SIG-M5 treated with dmso at 0.1 percent for 504 hours (cell line): ENCODE measurements around the gene DAB2IP.

Experiments used
- DNase-seq: peaks from one replicate; lab custom pipeline; 2025; ENCODE audit not compliant: unreplicated experiment; lab: John Stamatoyannopoulos, UW

DAB2IP gene

DNA sequence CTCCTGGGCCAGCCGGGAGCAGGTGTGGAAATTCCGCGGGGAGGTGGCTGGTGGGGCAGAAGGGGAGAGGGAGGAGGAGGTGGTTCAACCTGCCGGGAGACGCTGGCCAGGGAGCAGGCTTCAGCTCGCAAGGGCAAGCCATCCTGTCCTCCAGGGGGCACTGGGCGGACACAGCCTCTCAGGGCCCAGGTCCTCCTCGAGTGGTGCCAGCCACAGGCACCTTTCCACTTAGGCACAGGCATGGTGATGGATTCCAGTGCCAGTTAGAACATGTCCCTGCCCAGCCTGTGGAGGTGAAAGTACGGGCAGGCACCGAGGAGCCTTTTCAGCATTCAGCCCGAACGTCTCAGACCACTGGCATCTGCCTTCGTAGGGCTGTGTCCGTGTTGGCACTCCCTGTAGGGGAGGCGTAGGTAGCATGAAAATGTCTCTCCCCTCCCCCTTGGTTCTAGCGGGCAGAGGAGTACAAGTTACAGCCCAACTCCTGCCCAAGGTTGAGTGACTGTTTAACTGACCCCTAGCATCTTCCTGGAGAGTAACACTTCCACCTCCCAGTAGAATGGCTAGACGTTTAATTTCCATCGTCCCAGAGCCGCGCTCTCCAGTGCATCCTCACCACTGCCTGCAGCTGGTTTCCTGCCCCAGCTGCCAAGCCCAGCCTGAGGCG, 48.9 kb downstream of the DAB2IP start:
- DNase-seq = no peak

GRCh38 chr9:121700832-121701419, 49.5 kb downstream of the DAB2IP start:
- DNase-seq = no peak

GRCh38 chr9:121701736-121702261, 50.4 kb downstream of the DAB2IP start:
- DNase-seq = no peak

GRCh38 chr9:121703014-121703734, 51.7 kb downstream of the DAB2IP start:
- DNase-seq = no peak

DNA sequence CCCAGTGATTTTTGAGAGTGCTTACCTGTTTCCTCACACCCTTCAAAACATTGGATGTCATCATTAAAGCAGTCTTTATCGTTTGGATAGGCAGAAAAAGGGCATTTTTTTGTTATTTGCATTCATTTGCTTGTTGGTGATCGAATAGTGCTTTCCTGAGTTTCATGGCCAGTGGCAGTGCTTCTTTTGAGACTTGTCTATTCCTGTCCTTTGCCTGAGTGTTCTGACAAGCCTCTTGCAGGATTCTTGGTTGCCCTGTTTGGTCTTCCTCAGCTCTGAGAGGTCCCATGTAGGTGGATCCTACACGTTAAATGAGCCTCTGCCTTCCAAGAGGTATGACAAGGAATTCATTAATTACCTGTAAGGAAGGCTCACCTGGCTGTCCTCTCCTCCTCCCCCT, 52.8 kb downstream of the DAB2IP start:
- DNase-seq = no peak

- no peak for DNase-seq
Measured at GRCh38 chr9:121706149-121706750, 54.8 kb downstream of the DAB2IP start.

- DNase-seq = no peak
Measured at GRCh38 chr9:121707477-121708424, 56.3 kb downstream of the DAB2IP start.

DNA sequence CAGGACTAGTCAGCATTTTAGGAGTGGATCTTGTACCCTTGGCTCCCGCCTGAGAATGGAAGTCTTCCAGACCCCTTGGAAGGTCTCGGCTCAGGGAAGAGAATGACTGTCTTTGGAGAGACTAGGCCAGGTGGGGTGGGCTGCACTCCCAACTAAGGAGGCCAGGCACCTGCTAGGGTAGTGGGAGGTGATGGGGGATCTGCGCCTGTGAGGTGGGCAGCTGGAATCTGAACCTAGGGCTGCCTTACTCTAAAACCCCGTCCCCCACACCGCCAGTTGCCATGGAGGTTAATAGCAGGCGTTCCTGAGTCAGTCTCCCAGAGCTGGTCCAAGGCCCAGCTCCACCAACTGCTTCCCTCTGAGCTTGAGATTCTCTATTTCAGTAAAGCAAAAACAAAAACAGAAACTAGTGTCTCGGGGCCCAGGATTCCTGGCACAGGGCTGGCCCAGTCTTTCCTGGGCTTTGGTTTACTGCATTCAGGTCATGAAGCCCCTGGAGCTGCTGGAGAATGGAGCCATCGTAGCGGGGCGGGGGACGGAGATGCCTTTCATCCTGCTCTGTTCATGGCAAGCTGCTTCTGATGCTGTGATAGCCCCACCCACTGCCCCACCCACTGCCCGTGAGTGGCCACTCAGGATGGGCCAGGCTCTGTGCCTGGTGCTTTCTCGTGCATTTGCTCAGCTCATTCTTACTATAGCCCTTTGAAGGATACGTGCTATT, 57.5 kb downstream of the DAB2IP start:
- no peak for DNase-seq

DNA sequence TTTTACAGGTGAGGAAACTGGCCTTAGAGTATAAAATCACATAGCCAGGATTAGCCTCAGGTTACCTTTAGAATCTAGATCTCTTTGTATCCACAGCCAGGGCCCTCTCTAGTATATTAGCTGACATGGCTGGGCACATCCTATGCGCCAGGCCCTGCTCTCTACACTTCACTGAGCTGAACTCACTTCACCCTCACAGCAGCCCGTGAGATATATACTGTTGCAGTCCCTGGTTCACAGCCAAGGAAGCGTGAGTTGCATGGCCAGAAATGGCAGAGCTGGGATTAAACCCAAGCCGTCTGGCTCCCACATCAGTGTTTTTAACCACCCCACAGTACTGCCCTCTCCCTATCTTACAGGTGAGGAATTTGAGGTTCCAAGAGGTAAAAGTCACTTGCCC, 58.4 kb downstream of the DAB2IP start:
- DNase-seq = no peak

DNA sequence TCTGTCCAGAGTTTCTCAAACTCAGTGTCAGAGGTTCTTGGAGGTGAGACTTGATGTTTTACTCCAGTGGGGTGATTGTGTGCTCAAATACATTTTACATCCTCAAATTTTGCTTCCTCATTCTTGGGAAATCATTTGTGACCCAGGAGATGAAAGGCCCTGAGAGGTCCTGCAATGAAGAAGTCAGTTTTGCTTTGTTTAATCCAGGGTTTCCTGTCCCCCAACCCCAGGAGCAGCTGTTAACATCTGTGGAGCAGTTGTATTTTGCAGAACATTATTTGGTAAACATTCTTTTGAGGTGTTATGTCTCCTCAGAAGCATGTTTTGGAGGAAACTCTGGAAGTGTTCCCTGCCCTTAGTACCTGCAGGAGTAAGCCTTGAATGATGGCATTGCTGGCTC, 59.8 kb downstream of the DAB2IP start:
- DNase-seq = no peak

- DNase-seq = no peak
Measured at GRCh38 chr9:121711797-121712196, 60.4 kb downstream of the DAB2IP start.

DNA sequence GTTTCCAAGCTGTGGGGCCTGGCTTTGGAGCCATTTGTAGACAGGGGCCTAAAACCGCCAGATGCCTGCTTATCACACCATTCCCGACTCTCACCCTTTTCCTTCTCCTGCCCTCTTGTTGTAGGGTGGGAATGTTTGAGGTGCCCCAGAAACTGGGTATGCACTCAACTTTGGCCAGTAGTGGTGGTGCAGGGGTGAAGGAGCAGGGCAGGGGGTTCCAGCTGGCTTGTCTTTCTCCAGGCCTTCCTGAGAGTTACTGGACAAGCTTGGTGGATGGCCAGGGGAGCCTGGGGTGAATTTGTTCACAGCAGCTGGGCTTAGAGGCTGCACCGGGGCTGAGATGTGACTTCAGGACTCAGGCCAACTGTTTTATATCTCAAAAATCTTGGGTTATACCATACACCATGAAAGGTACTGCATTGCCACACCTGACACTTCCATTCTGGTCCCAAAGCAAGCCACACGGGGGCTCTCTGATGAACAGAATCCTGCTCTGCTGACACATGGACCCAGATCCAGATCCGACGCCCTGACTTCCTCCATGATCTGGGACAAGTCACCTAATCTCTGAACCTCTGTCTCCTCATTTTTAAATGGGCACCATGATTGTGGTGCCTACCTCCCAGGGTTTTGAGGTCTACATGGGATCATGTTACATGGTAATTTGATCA, 62.1 kb downstream of the DAB2IP start:
- no peak for DNase-seq

- no peak for DNase-seq
Measured at GRCh38 chr9:121714075-121714705, 62.8 kb downstream of the DAB2IP start.

DNA sequence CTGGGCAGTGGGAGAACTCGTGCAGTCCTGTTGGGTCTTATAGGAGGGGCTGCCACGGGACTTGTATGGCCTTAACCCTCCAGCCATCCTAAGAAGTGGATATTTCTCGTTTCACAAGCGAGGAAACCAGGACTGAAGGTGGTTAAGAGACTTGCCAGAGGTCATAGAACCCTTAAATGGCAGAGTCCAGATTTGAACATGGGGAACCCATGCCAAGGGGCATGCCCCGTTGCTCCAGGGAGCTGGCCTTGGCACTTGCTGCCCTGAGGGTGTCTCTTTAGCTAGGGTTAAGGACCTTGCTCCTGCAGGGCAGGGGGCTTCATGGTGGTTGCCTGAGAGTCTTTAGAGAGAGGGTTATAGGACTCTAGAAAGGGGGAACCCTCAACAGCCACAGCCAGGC, 63.4 kb downstream of the DAB2IP start:
- no peak for DNase-seq

GRCh38 chr9:121717141-121717991, 65.9 kb downstream of the DAB2IP start:
- no peak for DNase-seq

- no peak for DNase-seq
Measured at GRCh38 chr9:121718084-121718483, 66.7 kb downstream of the DAB2IP start.

DNA sequence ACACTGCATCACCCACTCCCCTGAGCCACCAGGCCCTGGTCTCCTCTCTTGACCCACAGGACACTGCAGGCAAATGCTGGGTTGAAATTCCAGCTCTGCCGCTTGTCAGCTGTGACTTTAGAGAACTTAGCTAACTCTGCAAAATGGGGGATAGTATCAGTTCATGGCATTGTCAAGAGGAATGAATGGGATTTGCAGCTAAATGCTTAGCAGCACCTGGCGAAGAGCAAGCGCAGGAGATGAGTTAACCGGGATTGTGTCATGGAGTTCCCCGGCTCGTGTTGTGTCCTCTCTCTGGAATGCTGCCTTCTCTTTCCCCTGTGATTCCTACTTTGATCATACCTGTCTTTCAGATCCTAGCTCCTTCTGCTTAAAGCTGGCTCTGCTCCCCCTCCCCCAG, 67.1 kb downstream of the DAB2IP start:
- DNase-seq = no peak
